Measurements from ENCODE around the gene SYNDIG1.
"Not testable (repeated sequence)": the region's sequence is repeated elsewhere in the genome, so short reads cannot be mapped to it uniquely, and the experiment has no call there.

The SYNDIG1 gene

GRCh38 chr20:24612799-24613775 lies 143.7 kb downstream of the SYNDIG1 start:
- Mint-ChIP-seq H3K4me3 (no peak overlapping the region), H3K4me1 (ENCODE audit: low read depth) (no peaks in the 10 kb centered on the region), H3K27me3 (no peaks in the 10 kb centered on the region), H3K27ac (no peak overlapping the region), H3K36me3 (no peaks in the 10 kb centered on the region), H3K9me3 (ENCODE audit: low read depth) (no peaks in the 10 kb centered on the region)

- Mint-ChIP-seq H3K27ac (no peak overlapping the region), H3K4me3 (no peak overlapping the region), H3K4me1 (ENCODE audit: low read depth) (no peaks in the 10 kb centered on the region), H3K27me3 (no peaks in the 10 kb centered on the region), H3K9me3 (ENCODE audit: low read depth) (no peaks in the 10 kb centered on the region), H3K36me3 (no peaks in the 10 kb centered on the region)
These were observed 144.9 kb downstream of the SYNDIG1 start for GRCh38 chr20:24614341-24614740.

GRCh38 chr20:24615353-24615752 lies 145.9 kb downstream of the SYNDIG1 start:
- Mint-ChIP-seq H3K36me3 (no peaks in the 10 kb centered on the region), H3K9me3 (ENCODE audit: low read depth) (no peaks in the 10 kb centered on the region), H3K27ac (no peak overlapping the region), H3K4me1 (ENCODE audit: low read depth) (no peaks in the 10 kb centered on the region), H3K27me3 (no peaks in the 10 kb centered on the region), H3K4me3 (no peak overlapping the region)

DNA sequence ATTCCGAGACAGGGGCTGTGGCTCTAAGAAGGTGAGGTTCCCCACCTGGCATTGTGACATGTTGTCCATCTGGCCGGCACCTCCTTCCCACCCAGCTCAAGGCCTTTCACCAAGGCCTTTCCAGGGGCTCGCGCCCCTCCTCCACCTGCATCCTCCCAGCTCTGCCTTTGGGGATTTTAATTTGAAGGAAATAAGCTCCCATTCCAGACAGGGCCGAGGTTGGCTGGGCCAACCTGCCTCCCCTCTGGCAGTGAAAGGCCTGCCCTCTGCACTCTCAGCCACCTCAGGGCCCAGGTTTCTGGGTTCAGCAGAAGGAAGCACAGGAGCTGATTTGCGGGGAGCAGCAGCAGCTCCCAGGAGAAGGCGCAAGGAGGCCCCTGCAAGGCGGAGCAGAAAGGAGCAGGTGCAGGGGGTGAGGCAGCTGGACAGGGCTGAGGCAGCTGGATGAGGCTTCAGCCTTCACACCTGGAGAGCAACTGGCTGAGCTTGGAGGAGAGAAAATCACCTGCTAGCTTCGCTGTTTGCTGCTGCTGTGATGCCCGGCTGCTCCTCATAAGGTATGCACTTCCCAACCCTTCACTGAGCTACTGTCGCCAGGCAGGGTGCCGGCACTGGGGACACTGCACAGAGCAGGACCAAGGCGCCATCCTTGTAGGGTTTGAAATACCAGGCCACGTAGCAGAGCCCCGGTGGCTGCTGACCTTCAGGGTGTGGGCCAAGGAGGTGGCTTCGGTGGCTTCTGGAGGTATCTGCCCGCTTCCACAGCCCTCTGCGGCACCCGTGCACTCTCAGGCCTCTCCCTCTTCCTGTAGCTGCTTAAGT lies 147.0 kb downstream of the SYNDIG1 start:
- no peaks in the 10 kb centered on the region for H3K27me3 Mint-ChIP-seq
- no peaks in the 10 kb centered on the region for H3K4me1 Mint-ChIP-seq (ENCODE audit: low read depth)
- H3K9me3 Mint-ChIP-seq (ENCODE audit: low read depth): no peaks in the 10 kb centered on the region
- H3K36me3 Mint-ChIP-seq: no peaks in the 10 kb centered on the region
- no peak overlapping the region for H3K27ac Mint-ChIP-seq
- no peak overlapping the region for H3K4me3 Mint-ChIP-seq

DNA sequence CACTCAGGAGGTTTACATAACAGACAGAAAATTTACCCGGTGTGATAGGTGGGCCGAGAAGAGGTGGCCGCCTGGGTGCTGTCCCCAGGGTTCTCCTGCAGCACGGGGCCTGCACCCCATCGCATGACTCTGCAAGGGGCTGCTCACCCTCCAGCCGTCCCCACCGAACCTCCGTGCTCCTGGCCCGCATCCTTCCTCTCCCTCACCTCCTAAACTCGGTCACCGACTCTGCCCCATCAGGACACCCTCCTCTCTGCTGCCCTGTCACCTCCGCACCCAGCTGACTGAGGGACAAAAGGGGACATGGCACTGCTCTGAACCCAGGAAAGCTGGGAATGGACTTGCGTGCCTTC lies 147.6 kb downstream of the SYNDIG1 start:
- Mint-ChIP-seq H3K27me3 (no peaks in the 10 kb centered on the region), H3K4me3 (no peak overlapping the region), H3K4me1 (ENCODE audit: low read depth) (no peaks in the 10 kb centered on the region), H3K36me3 (no peaks in the 10 kb centered on the region), H3K27ac (no peak overlapping the region), H3K9me3 (ENCODE audit: low read depth) (no peaks in the 10 kb centered on the region)

DNA sequence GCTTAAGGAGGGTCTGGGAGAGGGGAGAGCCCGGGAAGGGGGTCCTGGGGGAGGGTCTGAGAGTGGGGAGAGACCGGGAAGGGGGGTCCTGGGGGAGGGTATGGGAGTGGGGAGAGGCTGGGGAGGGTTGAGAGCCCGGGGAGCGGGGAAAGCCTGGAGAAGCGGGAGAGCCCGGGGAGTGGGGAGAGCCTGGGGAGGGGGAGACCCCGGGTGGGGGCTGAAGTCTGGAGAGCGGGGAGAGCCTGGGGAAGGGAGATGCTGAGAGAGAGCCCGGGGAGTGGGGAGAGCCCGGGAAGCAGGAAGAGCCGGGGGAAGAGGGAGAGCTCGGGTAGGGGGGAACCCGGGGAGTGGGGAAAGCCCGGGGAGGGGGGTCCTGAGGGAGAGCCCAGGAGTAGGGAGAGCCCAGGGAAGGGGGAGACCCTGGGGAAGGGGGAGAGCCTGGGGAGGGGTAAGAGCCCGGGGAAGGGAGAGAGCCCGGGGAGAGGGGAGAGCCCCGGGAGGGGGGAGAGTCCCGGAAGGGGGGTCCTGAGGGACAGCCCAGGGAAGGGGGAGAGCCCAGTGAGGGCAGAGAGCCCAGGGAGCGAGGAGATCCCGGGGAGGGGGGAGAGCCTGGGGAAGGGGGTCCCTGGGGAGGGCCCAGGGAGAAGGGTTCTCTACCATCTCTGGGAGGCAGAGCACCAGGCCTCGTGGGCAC lies 148.5 kb downstream of the SYNDIG1 start:
- Mint-ChIP-seq H3K4me1 (ENCODE audit: low read depth) (no peaks in the 10 kb centered on the region), H3K27me3 (no peaks in the 10 kb centered on the region), H3K4me3 (no peak overlapping the region), H3K9me3 (ENCODE audit: low read depth) (no peaks in the 10 kb centered on the region), H3K27ac (no peak overlapping the region), H3K36me3 (no peaks in the 10 kb centered on the region)

- Mint-ChIP-seq H3K4me1 (ENCODE audit: low read depth) (no peaks in the 10 kb centered on the region), H3K9me3 (ENCODE audit: low read depth) (no peaks in the 10 kb centered on the region), H3K4me3 (no peak overlapping the region), H3K27ac (no peak overlapping the region), H3K36me3 (no peaks in the 10 kb centered on the region), H3K27me3 (no peaks in the 10 kb centered on the region)
These were observed 149.3 kb downstream of the SYNDIG1 start for GRCh38 chr20:24618739-24619138.

DNA sequence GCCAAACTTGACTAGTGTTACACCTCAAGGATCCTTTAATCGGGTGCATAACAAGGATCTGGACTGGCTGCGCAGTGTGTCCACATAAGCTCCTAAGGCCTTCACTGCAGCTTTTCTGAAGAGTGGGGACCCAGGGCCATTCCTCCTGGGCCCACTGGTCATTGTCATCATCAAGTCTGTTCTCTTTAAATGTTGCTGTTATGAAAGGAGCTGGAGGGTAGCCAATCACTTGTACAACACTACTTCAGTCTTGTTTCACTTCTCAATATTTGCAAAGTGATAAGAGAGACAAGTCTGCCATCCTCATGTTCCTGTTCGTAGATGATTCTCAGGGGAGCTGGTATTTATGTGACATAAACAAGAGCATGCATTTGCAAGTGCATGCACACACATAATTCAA lies 149.8 kb downstream of the SYNDIG1 start:
- Mint-ChIP-seq H3K4me3 (no peak overlapping the region), H3K27ac (no peak overlapping the region), H3K4me1 (ENCODE audit: low read depth) (no peaks in the 10 kb centered on the region), H3K9me3 (ENCODE audit: low read depth) (no peaks in the 10 kb centered on the region), H3K27me3 (no peaks in the 10 kb centered on the region), H3K36me3 (no peaks in the 10 kb centered on the region)

- H3K27me3 Mint-ChIP-seq: no peaks in the 10 kb centered on the region
- H3K4me3 Mint-ChIP-seq: no peak overlapping the region
These were observed 151.6 kb downstream of the SYNDIG1 start for GRCh38 chr20:24620937-24621519.

DNA sequence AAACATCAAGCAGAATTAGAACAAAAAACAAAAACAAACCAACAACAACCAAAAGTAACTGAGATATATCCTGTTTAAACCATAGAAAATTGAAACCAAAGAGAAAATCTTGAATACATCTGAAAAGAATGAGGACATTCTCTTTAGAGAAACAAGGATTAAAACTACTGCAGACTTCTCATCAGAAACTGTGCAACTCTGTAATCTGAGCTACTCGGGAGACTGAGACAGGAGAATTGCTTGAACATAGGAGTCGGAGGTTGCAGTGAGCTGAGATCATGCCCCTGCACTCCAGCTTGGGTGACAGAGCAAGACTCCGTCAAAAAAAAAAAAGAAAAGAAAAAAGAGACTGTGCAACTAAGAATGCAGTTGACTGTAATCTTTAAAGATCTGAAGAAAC lies 153.4 kb downstream of the SYNDIG1 start:
- Mint-ChIP-seq H3K4me3 (no peak overlapping the region), H3K36me3 (no peaks in the 10 kb centered on the region), H3K27me3 (no peaks in the 10 kb centered on the region), H3K4me1 (ENCODE audit: low read depth) (no peaks in the 10 kb centered on the region), H3K9me3 (ENCODE audit: low read depth) (no peaks in the 10 kb centered on the region), H3K27ac (no peak overlapping the region)

More at GRCh38 chr20:24620937-24621519, 151.6 kb downstream of the SYNDIG1 start:
- H3K9me3 Mint-ChIP-seq (ENCODE audit: low read depth): no peaks in the 10 kb centered on the region
- H3K4me1 Mint-ChIP-seq (ENCODE audit: low read depth): no peaks in the 10 kb centered on the region
- no peak overlapping the region for H3K27ac Mint-ChIP-seq
- no peaks in the 10 kb centered on the region for H3K36me3 Mint-ChIP-seq

- not testable (repeated sequence) for H3K27ac Mint-ChIP-seq; H3K27me3 Mint-ChIP-seq; H3K36me3 Mint-ChIP-seq; H3K4me3 Mint-ChIP-seq; H3K9me3 Mint-ChIP-seq (ENCODE audit: low read depth)
- H3K4me1 Mint-ChIP-seq (ENCODE audit: low read depth): peaks cover 12% of the 10 kb centered on the region
These were observed 156.7 kb downstream of the SYNDIG1 start for GRCh38 chr20:24626141-24626540.

DNA sequence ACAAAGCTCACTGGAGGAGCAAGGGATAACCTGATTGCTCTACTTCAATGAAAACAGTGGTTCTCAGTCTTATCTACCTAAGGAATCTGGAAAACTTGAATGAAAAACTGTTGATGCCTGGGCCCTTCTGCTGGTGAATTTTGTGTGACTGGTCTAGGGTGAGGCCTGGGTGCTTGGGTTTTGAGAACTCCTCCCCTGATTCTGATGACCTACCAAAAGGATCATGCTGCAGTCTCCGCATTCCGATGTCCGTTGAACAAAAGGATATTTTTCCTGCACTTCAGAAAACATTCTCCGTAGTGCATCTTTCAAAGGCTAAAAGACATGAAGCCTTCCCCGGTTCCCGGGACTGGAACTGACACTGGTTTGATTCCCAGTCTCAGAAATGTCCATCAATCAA lies 157.9 kb downstream of the SYNDIG1 start:
- Mint-ChIP-seq H3K27me3 (no peaks in the 10 kb centered on the region), H3K9me3 (ENCODE audit: low read depth) (no peaks in the 10 kb centered on the region), H3K27ac (no peak overlapping the region), H3K36me3 (no peaks in the 10 kb centered on the region), H3K4me3 (no peak overlapping the region), H3K4me1 (ENCODE audit: low read depth) (peaks cover 12% of the 10 kb centered on the region)

GRCh38 chr20:24627926-24628325 lies 158.5 kb downstream of the SYNDIG1 start:
- Mint-ChIP-seq H3K4me1 (ENCODE audit: low read depth) (peaks cover 12% of the 10 kb centered on the region), H3K4me3 (no peak overlapping the region), H3K36me3 (no peaks in the 10 kb centered on the region), H3K9me3 (ENCODE audit: low read depth) (no peaks in the 10 kb centered on the region), H3K27me3 (no peaks in the 10 kb centered on the region), H3K27ac (no peak overlapping the region)

- Mint-ChIP-seq H3K4me3 (no peak overlapping the region), H3K9me3 (ENCODE audit: low read depth) (no peaks in the 10 kb centered on the region), H3K27ac (no peak overlapping the region), H3K27me3 (no peaks in the 10 kb centered on the region), H3K4me1 (ENCODE audit: low read depth) (peaks cover 12% of the 10 kb centered on the region), H3K36me3 (no peaks in the 10 kb centered on the region)
These were observed 159.6 kb downstream of the SYNDIG1 start for GRCh38 chr20:24628985-24629384.
